GM10266 (cell line): ENCODE results near the gene PRODH2.

Source experiments
- DNase-seq: peaks from one replicate; pipeline ENCODE4 v3.0.0; 2012; ENCODE audit errors: extremely low spot score
- CTCF ChIP-seq: IDR thresholded peaks from 2 replicates; pipeline ENCODE4 v1.5.1; 2012; ENCODE audit warnings: mild to moderate bottlenecking, low read depth; ENCODE audit not compliant: control insufficient read depth, insufficient read depth; ENCODE audit errors: missing control alignments

PRODH2 gene

GRCh38 chr19:35757749-35758608 is 54.7 kb downstream of the PRODH2 start, which contains the start of gene PROSER3:
Gene PROSER3 (plus strand): TSS chr19:35758176. CDS start chr19:35758216, 40 bp downstream.
- peak; percentile 99 for DNase-seq
- no peak for TF ChIP-seq CTCF

- TF ChIP-seq CTCF: no peak
Measured at GRCh38 chr19:35757231-35757748, 55.4 kb downstream of the PRODH2 start.

GRCh38 chr19:35756377-35757230 is 56.0 kb downstream of the PRODH2 start, which contains the start of gene HSPB6:
Gene HSPB6 (minus strand): TSS chr19:35757029. CDS start chr19:35757008, 21 bp downstream.
- no peak for TF ChIP-seq CTCF

More at GRCh38 chr19:35757231-35757748, 55.4 kb downstream of the PRODH2 start:
- DNase-seq: no peak

GRCh38 chr19:35755550-35756376 is 56.9 kb downstream of the PRODH2 start:
- peak; percentile 24 for DNase-seq

More at GRCh38 chr19:35756377-35757230, 56.0 kb downstream of the PRODH2 start, which contains the start of gene HSPB6:
- DNase-seq: no peak

GRCh38 chr19:35755131-35755549 is 57.5 kb downstream of the PRODH2 start:
- no peak for TF ChIP-seq CTCF
- no peak for DNase-seq

More at GRCh38 chr19:35755550-35756376, 56.9 kb downstream of the PRODH2 start:
- no peak for TF ChIP-seq CTCF

- TF ChIP-seq CTCF: no peak
- no peak for DNase-seq
Measured at GRCh38 chr19:35754370-35755130, 58.1 kb downstream of the PRODH2 start.
